ENCODE measurements around the gene BAG2.

DNA sequence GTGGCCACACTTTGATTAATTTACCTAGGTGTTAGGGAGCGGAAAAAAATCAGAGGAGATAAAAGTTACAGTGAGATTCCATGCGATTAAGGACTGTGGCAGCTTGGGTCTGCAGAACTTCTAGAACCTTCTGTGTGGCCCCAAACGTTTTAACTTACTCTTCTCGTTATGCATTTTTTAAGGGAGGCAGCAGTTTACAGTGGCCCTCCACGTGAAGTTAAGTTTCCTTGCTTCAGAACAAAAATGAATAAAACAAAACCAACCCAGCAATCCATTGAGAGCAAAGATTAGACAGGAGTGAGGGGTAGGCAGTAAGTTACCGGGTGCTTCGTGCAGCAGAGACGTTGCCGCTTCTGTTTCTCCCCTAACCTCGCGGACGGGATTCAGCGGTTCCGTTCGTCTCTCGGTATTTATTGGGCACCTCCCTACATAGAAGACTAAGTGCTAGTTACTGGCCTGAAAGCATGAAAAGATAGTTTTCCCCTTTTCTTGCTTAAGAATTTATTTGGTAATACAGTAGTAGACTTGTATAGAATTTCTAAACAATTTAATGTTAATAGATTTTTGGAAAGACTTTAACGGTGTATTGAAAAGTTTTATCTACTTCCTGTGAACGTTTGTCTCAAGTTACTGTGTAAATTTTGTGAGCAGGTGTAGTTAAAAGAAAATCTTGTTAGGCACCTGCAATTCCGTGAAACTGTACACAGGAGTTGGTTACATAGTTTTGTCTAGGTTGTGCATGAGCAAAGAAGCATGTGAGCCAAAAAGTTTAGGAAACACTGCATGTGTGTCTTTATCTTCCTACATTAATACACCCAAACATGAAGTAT, 1.1 kb downstream of the BAG2 start:
- TF ChIP-seq, protein P1, sequence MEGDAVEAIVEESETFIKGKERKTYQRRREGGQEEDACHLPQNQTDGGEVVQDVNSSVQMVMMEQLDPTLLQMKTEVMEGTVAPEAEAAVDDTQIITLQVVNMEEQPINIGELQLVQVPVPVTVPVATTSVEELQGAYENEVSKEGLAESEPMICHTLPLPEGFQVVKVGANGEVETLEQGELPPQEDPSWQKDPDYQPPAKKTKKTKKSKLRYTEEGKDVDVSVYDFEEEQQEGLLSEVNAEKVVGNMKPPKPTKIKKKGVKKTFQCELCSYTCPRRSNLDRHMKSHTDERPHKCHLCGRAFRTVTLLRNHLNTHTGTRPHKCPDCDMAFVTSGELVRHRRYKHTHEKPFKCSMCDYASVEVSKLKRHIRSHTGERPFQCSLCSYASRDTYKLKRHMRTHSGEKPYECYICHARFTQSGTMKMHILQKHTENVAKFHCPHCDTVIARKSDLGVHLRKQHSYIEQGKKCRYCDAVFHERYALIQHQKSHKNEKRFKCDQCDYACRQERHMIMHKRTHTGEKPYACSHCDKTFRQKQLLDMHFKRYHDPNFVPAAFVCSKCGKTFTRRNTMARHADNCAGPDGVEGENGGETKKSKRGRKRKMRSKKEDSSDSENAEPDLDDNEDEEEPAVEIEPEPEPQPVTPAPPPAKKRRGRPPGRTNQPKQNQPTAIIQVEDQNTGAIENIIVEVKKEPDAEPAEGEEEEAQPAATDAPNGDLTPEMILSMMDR (IDR thresholded peaks at IDR 0.05), result no peak
- no peak for TF ChIP-seq POLR2A (IDR thresholded peaks at IDR 0.05)
